ENCODE measurements around the gene KCNK10.

KCNK10 gene

GRCh38 chr14:88170333-88170732 lies 152.7 kb downstream of the KCNK10 start:
- DNase-seq = no peak

- DNase-seq = peak; percentile 53
Measured at GRCh38 chr14:88168498-88169165, 154.4 kb downstream of the KCNK10 start.

GRCh38 chr14:88168025-88168424 lies 155.0 kb downstream of the KCNK10 start:
- no peak for DNase-seq

DNA sequence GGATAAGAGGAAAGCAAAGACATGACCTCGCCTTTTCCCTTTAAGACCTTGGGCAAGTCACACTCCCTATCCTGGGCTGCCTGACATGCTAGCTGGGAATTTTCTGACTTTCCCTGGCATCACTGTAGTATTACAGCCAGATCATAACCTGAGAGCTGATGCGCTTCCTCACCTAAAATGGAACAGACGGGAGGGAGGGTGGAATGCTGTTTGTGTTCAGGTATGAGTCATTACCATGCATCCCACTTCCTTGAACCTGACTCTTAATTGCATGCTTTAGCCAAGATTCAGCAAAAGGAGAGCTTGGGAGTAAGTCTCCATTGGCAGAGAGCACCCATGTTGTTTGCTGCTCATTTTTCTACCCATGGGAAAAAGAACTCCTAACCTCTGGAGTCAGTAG lies 156.5 kb downstream of the KCNK10 start:
- no peak for DNase-seq

DNA sequence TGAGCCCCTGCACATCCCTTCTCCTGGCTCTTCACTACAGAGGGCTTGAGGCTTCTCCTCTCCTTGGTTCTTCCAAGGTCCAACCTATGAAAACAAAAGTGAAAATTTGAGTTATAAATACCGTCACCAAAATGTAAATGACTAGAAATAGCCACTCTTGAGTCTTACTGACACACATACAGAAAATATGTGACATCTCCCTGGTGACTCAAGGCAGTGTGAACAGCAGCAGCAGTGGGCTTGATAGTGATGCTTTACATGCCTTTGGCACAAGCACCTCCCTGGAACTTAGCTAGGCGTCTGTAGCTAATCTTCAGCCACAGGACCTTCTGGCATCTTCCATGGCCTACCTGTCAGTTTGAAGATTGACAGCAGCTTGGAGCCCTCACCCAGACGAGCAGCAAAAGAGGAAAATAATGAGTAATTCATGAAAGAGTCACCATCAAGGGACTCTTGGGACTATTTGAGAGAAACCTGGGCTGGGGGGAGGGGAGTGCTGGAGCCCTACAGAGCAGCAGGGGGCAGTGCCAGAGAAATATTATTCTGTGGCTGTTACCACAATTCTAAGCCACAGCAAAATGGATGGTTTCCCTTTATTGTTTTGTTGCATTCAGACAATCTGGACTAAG lies 158.0 kb downstream of the KCNK10 start:
- no peak for DNase-seq

- DNase-seq = no peak
Measured at GRCh38 chr14:88163731-88164255, 159.3 kb downstream of the KCNK10 start.

- DNase-seq = no peak
Measured at GRCh38 chr14:88156127-88156526, 166.9 kb downstream of the KCNK10 start.

GRCh38 chr14:88154926-88155325 lies 168.1 kb downstream of the KCNK10 start:
- no peak for DNase-seq

GRCh38 chr14:88154321-88154720 lies 168.7 kb downstream of the KCNK10 start:
- no peak for DNase-seq

DNA sequence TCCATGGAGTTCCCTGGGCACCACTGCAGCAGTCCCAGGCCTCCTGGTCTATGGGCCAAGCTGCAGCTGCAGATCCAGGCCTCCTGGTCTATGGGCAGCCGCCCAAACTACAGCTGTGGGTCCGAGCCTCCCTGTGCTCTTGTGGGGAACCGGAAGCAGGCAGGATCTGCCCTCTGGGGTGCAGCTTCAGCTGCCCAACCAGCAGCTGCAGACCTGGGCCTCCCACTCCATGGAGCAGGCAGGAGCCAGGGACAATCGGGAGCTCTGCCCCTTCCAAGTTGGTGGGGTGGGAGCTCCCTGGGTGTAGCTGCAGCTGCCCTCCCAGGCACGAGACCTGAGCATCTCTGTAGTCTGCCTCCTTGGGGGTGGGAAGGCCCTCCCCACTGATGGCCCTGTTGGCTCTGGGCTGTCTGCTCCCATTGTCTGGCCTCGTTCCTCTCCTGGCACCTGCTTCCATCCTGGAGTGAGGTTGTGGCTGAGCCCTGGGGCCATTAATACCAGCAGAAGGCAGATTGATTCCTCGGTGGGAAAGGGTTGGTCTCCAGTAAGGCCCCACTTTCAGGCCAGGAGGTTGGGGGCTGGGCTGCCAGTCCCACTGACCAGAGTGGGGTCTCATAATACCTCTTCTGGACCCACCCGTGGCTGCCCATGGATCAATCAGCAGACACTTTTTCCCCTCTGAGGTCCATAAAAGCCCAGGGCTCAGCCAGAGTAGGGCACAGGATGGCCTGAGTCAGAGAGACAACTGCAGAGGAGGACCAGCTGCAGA lies 176.0 kb downstream of the KCNK10 start:
- no peak for DNase-seq

DNA sequence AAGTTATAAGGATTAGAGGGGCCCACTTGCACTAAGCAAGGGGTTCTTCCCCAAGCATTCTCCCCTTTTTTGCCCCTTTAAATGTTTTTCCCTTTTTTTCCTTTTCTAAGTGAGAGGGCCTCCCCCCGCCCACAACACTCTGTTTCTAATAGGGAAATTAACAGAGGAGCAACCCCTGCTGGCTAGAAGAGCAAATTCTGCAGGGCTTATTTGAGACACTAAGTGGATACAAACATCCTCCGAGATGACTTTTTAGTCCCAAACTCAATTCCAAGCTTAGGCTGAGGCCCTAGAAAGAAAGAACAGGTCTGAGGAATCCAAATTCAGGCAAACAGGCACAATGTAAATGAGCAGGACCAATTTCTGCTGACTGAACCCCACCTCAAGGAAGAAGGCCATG lies 179.3 kb downstream of the KCNK10 start:
- DNase-seq = no peak

DNA sequence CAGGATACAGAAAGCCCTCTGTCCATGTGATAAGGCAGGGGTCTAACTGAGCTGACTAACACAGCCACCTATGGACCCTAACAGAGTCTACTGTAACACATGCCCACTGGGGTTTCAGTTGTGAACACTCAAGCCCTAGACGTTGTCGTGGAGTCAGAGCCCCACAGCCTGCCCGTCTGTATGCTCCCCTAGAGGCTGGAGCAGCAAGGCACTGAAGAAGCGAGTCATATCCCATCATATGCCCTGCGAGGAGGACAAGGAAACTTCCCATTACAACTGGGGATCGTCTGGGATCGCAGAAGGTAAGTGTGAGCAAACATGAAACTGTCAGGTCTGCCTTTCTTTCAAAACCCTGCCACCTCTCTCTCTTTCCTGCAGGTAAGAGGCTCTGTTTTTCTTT lies 180.1 kb downstream of the KCNK10 start:
- DNase-seq = no peak

DNA sequence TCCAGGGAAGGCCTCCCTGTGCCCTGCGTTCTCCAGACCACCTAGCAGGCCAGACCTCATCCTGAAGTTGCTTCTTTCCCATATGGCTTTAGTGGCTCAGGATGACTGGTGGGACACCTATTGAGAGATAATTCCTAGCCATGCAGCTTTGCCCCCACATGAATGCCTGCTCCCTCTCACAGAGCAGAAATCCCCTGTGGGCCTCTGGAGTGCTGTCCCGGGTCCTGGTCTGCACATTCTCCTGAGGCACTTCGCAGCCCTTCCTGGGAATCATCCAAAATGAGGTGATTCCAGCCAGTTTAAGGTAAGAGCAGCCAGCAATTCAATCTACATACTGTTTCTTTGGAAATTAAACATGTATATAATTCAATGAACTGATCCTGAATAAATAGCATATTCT lies 182.2 kb downstream of the KCNK10 start:
- no peak for DNase-seq

GRCh38 chr14:88137327-88137726 lies 185.7 kb downstream of the KCNK10 start:
- DNase-seq = no peak

Data from central memory CD4-positive, alpha-beta T cell (primary cell).